ENCODE measurements around the gene SH3BGRL.

- TF ChIP-seq CTCF (IDR thresholded peaks at IDR 0.05) = no peak
- TF ChIP-seq POLR2A (IDR thresholded peaks at IDR 0.05) = no peak
These were observed 3.6 kb downstream of the SH3BGRL start for GRCh38 chrX:81205551-81205950.
